A549 (cell line): ENCODE measurements around the gene RAVER1. TPM values are rescaled to one million over a fixed set of nuclear protein-coding genes. Genes with fewer than 3 reads are reported as not detected.
A peak's percentile ranks its signal among the peaks of the same experiment; 100 is the strongest.

Experiments used
- ATAC-seq, 2 experiments: fragments of 200-7000 bp in 1 of 2; fragments of >200 bp in 1 of 2; cut with Nextera tagmentation in 1 of 2; cut with Tn5 transposase in 1 of 2; 3 replicates each; pipeline versions ENCODE4 v1.8.0 to v1.9.1; 2018 to 2020; ENCODE audit warnings: mild to moderate bottlenecking in 1 of 2, moderate library complexity in 1 of 2
- CTCF ChIA-PET: fragments of 300-600 bp; sonication (Branson Sonifier 250); formaldehyde crosslinking; extraction: SDS; loops from one replicate; lab custom pipeline; 2021; ENCODE audit warnings: antibody characterized with exemption, inconsistent platforms; lab: Yijun Ruan, JAX
- POLR2A ChIA-PET: fragments of 350-600 bp; formaldehyde crosslinking; extraction: SDS; loops from one replicate; lab custom pipeline; 2021; ENCODE audit warnings: antibody characterized with exemption, inconsistent platforms; lab: Yijun Ruan, JAX
- DNase-seq, 2 experiments: peaks; one replicate each; pipeline versions ENCODE4 v3.0.0 to v3.0.0-alpha.2; 2011 to 2016; ENCODE audit warnings: low read depth in 1 of 2, low spot score in 1 of 2
- FAIRE-seq: peaks from 2 replicates; lab custom pipeline; 2011; peaks lifted over from hg19 to GRCh38; lab: Jason Lieb, UNC
- H3K27ac ChIP-seq, 2 experiments: fragments of >200 bp; sonication (Bioruptor Twin); formaldehyde crosslinking; 3 replicates each; pipeline ENCODE4 v1.5.1; 2016 to 2017
- H3K4me1 ChIP-seq: fragments of >200 bp; sonication (Bioruptor Twin); formaldehyde crosslinking; 3 replicates; pipeline ENCODE4 v1.6.1; 2016
- H3K4me2 ChIP-seq: fragments of >200 bp; sonication (Bioruptor Twin); formaldehyde crosslinking; 3 replicates; pipeline ENCODE4 v1.6.1; 2016
- H3K4me3 ChIP-seq: fragments of >200 bp; sonication (Bioruptor Twin); formaldehyde crosslinking; 3 replicates; pipeline ENCODE4 v1.5.1; 2016
- H3K9me3 ChIP-seq: fragments of >200 bp; sonication (Bioruptor Twin); formaldehyde crosslinking; 3 replicates; pipeline ENCODE4 v1.6.1; 2016
- CBX2 ChIP-seq: fragments of 200-600 bp; sonication (generic); IDR thresholded peaks from 2 replicates; pipeline ENCODE4 v1.6.1; 2016; ENCODE audit warnings: low read depth, mild to moderate bottlenecking, borderline replicate concordance
- CHD2 ChIP-seq: fragments of 150-350 bp; IDR thresholded peaks from 2 replicates; pipeline ENCODE4 v1.6.1; 2014; ENCODE audit warnings: low read length; ENCODE audit not compliant: partially characterized antibody
- EHF ChIP-seq: fragments of 250-450 bp; sonication (Bioruptor Pico); IDR thresholded peaks from 2 replicates; pipeline ENCODE4 v1.5.0; 2020; ENCODE audit warnings: mild to moderate bottlenecking
- EHMT2 ChIP-seq: fragments of 200-600 bp; sonication (generic); IDR thresholded peaks from 2 replicates; pipeline ENCODE4 v1.6.1; 2016; ENCODE audit warnings: antibody characterized with exemption, low read depth, mild to moderate bottlenecking, moderate library complexity
- ESRRA ChIP-seq: fragments of 150-350 bp; IDR thresholded peaks from 2 replicates; pipeline ENCODE4 v1.6.1; 2014; ENCODE audit warnings: mild to moderate bottlenecking, low read length, borderline replicate concordance
- GATA3 ChIP-seq: IDR thresholded peaks from 2 replicates; pipeline ENCODE4 v1.6.1; 2012; ENCODE audit warnings: borderline replicate concordance
- HOXB5 ChIP-seq: fragments of 250-450 bp; sonication (Bioruptor Pico); IDR thresholded peaks from 2 replicates; pipeline ENCODE4 v1.5.0; 2020; ENCODE audit warnings: mild to moderate bottlenecking, moderate library complexity
- JUN ChIP-seq, 2 experiments: fragments of >200 bp; sonication (Bioruptor Twin); formaldehyde crosslinking; IDR thresholded peaks; 2 replicates in 1 of 2; 3 replicates in 1 of 2; pipeline ENCODE4 v1.6.1; 2016 to 2017
- KDM5A ChIP-seq: fragments of 200-600 bp; sonication (generic); IDR thresholded peaks from 2 replicates; pipeline ENCODE4 v1.6.1; 2016; ENCODE audit warnings: antibody characterized with exemption, mild to moderate bottlenecking
- MAFK ChIP-seq: fragments of 450-650 bp; IDR thresholded peaks from 2 replicates; pipeline ENCODE4 v1.6.1; 2014; ENCODE audit not compliant: partially characterized antibody
- MAZ ChIP-seq: fragments of 150-350 bp; IDR thresholded peaks from 2 replicates; pipeline ENCODE4 v1.6.1; 2014; ENCODE audit warnings: antibody characterized with exemption, low read depth, low read length, borderline replicate concordance
- MYC ChIP-seq: IDR thresholded peaks from 2 replicates; pipeline ENCODE4 v1.6.1; 2012; ENCODE audit warnings: mild to moderate bottlenecking, inconsistent platforms, low read length, improper control_type of control experiment, borderline replicate concordance
- NFE2L2 ChIP-seq: fragments of 150-350 bp; conservative IDR thresholded peaks from 2 replicates; pipeline ENCODE4 v1.6.1; 2014; ENCODE audit warnings: low read length
- NR3C1 ChIP-seq: fragments of >200 bp; sonication (Bioruptor Twin); formaldehyde crosslinking; IDR thresholded peaks from 3 replicates; pipeline ENCODE4 v1.6.1; 2017
- RNF2 ChIP-seq: fragments of 200-600 bp; sonication (generic); IDR thresholded peaks from 2 replicates; pipeline ENCODE4 v1.6.1; 2016; ENCODE audit warnings: low read depth, mild to moderate bottlenecking, antibody characterized with exemption, moderate library complexity, borderline replicate concordance
- TFCP2L1 ChIP-seq: fragments of 250-450 bp; sonication (Bioruptor Pico); IDR thresholded peaks from 2 replicates; pipeline ENCODE4 v1.5.0; 2021; ENCODE audit warnings: mild to moderate bottlenecking
- ZNF302 ChIP-seq: fragments of 250-450 bp; sonication (Bioruptor Pico); IDR thresholded peaks from 2 replicates; pipeline ENCODE4 v1.9.0; 2021; ENCODE audit warnings: inconsistent platforms, mild to moderate bottlenecking, moderate library complexity
- WGBS: methylation state at CpG from one replicate; pipeline ENCODE4 v1.1.6; 2017; ENCODE audit errors: missing lambda C conversion rate; 5-methylcytosine and 5-hydroxymethylcytosine counted together
- polyA plus RNA-seq, 4 experiments: library from polyadenylated mRNA; depleted of rRNA in 3 of 4; stranded (reverse); fragments of >200 nt; fragmentation: RNase III in 1 of 4; extraction: RNeasy Plus Mini Kit Qiagen cat#74134 plus additional on column Dnase treatment in 1 of 4; gene quantifications; 2 replicates in 3 of 4; 3 replicates in 1 of 4; pipeline ENCODE4 v1.2.3, GENCODE V29; 2011 to 2017
- TF ChIP-seq, protein P1 (sequence below): fragments of 250-450 bp; sonication (Bioruptor Pico); IDR thresholded peaks from 2 replicates; pipeline ENCODE4 v1.5.0; 2021; ENCODE audit warnings: mild to moderate bottlenecking, moderate library complexity, borderline replicate concordance
- TF ChIP-seq, protein P2 (sequence below): fragments of >200 bp; sonication (Bioruptor Twin); formaldehyde crosslinking; IDR thresholded peaks from 3 replicates; pipeline ENCODE4 v1.5.1; 2016
- TF ChIP-seq, protein P3 (sequence below): IDR thresholded peaks from 2 replicates; pipeline ENCODE4 v1.6.1; 2012; ENCODE audit warnings: low read depth, borderline replicate concordance
- TF ChIP-seq, protein P4 (sequence below): fragments of 150-350 bp; IDR thresholded peaks from 2 replicates; pipeline ENCODE4 v1.6.1; 2014; ENCODE audit warnings: low read depth, mild to moderate bottlenecking, low read length
- TF ChIP-seq, protein P5 (sequence below): fragments of 450-650 bp; IDR thresholded peaks from 2 replicates; pipeline ENCODE4 v1.6.1; 2014; ENCODE audit warnings: antibody characterized with exemption

The RAVER1 gene
- polyA plus RNA-seq, 2 of the 4 experiments (the other 2 are of a cell fraction): 1.8 to 22.1 TPM

DNA sequence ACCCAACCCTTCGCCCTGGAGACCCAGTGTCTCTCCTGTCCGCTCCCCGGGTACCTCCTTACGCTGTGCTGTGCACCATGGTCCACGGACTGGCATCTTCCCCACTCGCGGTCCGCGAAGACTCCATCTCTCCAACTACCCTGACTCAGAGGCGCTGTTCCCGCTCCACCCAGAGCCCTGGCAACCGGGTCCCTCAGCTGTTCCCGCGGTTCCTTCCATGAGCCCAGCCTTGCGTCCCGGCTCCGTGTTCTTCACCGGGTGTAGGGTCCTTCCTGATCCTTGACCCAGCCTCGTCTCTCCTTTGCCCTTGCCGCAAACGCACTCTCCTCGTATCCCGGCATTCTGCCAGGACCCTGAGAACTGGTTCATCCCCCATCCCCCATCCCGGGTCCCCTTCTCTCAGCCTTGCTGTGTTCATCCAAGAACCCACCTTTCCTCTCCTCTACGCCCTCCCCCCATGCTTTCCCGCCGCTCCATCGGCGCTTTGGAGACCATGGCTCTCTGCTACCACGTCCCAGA is 42.9 kb downstream of the RAVER1 start (continued):
- TF ChIP-seq, protein P1, sequence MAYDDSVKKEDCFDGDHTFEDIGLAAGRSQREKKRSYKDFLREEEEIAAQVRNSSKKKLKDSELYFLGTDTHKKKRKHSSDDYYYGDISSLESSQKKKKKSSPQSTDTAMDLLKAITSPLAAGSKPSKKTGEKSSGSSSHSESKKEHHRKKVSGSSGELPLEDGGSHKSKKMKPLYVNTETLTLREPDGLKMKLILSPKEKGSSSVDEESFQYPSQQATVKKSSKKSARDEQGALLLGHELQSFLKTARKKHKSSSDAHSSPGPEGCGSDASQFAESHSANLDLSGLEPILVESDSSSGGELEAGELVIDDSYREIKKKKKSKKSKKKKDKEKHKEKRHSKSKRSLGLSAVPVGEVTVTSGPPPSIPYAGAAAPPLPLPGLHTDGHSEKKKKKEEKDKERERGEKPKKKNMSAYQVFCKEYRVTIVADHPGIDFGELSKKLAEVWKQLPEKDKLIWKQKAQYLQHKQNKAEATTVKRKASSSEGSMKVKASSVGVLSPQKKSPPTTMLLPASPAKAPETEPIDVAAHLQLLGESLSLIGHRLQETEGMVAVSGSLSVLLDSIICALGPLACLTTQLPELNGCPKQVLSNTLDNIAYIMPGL: no peak
- TF ChIP-seq, protein P2, sequence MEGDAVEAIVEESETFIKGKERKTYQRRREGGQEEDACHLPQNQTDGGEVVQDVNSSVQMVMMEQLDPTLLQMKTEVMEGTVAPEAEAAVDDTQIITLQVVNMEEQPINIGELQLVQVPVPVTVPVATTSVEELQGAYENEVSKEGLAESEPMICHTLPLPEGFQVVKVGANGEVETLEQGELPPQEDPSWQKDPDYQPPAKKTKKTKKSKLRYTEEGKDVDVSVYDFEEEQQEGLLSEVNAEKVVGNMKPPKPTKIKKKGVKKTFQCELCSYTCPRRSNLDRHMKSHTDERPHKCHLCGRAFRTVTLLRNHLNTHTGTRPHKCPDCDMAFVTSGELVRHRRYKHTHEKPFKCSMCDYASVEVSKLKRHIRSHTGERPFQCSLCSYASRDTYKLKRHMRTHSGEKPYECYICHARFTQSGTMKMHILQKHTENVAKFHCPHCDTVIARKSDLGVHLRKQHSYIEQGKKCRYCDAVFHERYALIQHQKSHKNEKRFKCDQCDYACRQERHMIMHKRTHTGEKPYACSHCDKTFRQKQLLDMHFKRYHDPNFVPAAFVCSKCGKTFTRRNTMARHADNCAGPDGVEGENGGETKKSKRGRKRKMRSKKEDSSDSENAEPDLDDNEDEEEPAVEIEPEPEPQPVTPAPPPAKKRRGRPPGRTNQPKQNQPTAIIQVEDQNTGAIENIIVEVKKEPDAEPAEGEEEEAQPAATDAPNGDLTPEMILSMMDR: no peak
- TF ChIP-seq JUN (IDR thresholded peaks at IDR 0.05): no peak

DNA sequence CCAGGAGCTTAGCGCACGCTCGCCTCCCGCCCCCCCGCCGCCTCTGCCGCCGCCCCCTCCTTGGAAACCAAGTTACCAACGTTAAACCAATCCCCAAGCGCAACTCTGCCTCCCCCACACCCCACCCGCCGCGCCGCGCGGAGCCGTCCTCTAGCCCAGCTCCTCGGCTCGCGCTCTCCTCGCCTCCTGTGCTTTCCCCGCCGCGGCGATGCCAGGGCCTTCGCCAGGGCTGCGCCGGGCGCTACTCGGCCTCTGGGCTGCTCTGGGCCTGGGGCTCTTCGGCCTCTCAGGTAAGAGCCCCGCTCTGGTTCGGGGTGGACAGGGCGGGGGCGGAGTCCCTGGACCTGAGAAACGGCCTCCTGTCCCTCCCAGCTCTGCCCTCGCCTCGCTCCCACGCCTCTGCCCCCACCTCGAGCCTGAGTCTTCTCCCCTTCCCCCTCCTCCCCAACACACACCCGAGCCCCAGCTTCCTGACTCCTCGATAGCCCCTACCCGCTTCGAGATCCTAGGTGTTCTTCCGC is 43.4 kb downstream of the RAVER1 start, which contains the start of gene ICAM5:
Gene ICAM5, plus strand, starts transcription at position 117 of the 521 bp plus-strand sequence. Its CDS starts 92 bp downstream, at position 209.
- CTCF ChIA-PET: interaction anchor here (0.6 to 1.4 kb wide), 9 partner anchors 20 to 126 kb away, joined by 3 to 7 read pairs (median 3); partner anchors contain the start of gene ICAM1
- TF ChIP-seq, protein P3, sequence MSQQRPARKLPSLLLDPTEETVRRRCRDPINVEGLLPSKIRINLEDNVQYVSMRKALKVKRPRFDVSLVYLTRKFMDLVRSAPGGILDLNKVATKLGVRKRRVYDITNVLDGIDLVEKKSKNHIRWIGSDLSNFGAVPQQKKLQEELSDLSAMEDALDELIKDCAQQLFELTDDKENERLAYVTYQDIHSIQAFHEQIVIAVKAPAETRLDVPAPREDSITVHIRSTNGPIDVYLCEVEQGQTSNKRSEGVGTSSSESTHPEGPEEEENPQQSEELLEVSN: no peak
- TF ChIP-seq GATA3 (no peak), NFE2L2 (no peak), CHD2 (no peak), MYC (no peak), EHMT2 (no peak), ZNF302 (CRISPR knock-in tag) (no peak), CBX2 (no peak), ESRRA (no peak), MAFK (no peak), NR3C1 (no peak), EHF (no peak), KDM5A (no peak), HOXB5 (CRISPR knock-in tag) (no peak), MAZ (no peak), RNF2 (no peak), TFCP2L1 (CRISPR knock-in tag) (no peak)
- TF ChIP-seq, protein P4, sequence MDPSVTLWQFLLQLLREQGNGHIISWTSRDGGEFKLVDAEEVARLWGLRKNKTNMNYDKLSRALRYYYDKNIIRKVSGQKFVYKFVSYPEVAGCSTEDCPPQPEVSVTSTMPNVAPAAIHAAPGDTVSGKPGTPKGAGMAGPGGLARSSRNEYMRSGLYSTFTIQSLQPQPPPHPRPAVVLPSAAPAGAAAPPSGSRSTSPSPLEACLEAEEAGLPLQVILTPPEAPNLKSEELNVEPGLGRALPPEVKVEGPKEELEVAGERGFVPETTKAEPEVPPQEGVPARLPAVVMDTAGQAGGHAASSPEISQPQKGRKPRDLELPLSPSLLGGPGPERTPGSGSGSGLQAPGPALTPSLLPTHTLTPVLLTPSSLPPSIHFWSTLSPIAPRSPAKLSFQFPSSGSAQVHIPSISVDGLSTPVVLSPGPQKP: no peak
- TF ChIP-seq, protein P5, sequence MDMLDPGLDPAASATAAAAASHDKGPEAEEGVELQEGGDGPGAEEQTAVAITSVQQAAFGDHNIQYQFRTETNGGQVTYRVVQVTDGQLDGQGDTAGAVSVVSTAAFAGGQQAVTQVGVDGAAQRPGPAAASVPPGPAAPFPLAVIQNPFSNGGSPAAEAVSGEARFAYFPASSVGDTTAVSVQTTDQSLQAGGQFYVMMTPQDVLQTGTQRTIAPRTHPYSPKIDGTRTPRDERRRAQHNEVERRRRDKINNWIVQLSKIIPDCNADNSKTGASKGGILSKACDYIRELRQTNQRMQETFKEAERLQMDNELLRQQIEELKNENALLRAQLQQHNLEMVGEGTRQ: no peak
- Histone ChIP-seq H3K4me2 (peak within 1 kb of the TSS; percentile 97), H3K27ac (peak within 1 kb of the TSS; percentile 48 to 81), H3K9me3 (no peaks in the 10 kb centered on the region), H3K4me1 (peaks cover 16% of the 10 kb centered on the region), H3K4me3 (peak within 1 kb of the TSS; percentile 52)
- 7% methylated on average over 18 of the region's 45 CpGs for WGBS
- ATAC-seq (peak; percentile 19 to 35; a peak in 4 of 6 replicates), DNase-seq (peak in 1 of 2 experiments; percentile 50), FAIRE-seq (no peak)
- POLR2A ChIA-PET: interaction anchor here (0.6 to 2.0 kb wide), 7 partner anchors 19 to 184 kb away, joined by 3 to 7 read pairs (median 4); partner anchors contain the start of genes ICAM1, PPAN, RAVER1 and TYK2
